NCI-H128 (cell line): ENCODE measurements around the gene GPR151.
A peak's percentile ranks its signal among the peaks of the same experiment; 100 is the strongest.
"Not testable (repeated sequence)": the region's sequence is repeated elsewhere in the genome, so short reads cannot be mapped to it uniquely, and the experiment has no call there.

Experiments
- DNase-seq: peaks from one replicate; lab custom pipeline; 2025; ENCODE audit not compliant: unreplicated experiment; lab: John Stamatoyannopoulos, UW

Gene GPR151

DNA sequence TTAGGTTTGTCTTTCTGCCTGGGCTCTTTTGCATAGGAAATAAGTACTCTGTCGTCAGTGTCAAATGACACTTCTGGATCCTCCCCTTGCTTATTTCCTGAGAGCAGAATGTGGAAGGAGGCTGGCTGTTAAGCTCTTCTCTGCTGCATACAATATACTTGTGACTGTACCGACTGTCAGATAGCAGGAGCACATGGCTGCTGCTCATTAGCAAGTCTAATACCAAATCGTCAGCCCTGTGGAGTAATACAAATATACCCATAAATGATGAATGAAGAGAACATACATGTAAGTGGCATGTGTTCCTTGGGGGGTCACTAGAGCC is at the start of gene GPR151:
Gene GPR151 (minus strand): TSS at position 40 of the 325 bp plus-strand sequence. CDS start 77 bp downstream, outside the sequence.
- DNase-seq, result no peak

DNA sequence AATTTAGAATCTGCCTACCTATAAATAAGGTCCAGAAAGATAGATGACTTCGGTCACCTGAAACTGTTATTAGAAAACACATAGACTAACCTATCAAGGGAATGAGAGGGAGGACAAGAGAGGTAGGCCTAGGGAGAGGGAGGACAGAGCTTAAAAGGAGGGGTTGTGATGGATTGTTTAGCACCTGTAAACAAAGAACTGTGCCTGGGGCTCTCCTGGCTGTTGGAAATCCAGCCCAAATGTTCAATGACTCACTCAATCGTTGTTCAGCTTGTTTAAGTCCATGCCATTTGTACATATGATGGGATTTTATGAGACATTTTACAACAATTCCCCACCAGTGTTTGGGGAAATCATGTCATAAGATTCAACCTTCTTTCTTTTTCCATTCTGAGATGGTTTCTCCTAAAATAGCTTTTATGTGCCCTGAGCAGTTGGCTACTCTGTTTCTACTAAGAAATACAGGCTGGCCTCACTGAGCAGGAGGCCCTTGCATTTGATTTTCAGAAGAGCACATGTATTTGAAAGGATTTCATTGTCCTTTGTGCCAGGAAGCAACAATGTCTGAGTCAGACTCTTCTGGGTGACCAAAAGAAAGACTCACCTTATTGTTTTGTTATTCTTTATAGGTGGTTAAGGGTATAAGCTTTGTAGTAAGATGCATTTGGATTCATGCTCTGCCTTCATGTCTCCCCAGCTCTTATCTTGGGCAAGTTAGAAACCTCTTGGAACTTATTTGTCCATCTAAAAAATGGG is 48.2 kb upstream of the GPR151 start:
- DNase-seq, result no peak

DNA sequence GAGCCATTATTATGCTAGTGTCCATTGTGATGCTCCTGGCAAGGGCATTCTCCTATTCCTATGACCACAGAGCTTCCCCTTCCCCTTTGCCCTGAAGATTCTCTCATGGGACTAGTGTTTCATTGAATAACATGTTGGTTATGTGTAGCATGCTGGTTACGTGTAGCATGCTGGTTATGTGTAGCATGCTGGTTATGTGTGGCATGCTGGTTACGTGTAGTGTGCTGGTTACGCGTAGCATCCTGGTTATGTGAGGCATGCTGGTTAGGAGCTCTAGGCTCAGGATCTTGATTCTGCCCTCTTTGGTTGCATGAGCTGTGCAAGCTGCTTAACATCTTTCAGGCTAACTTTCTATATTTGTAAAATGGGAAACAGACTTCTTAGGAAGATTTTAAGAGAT is 46.5 kb upstream of the GPR151 start:
- DNase-seq, result no peak

DNA sequence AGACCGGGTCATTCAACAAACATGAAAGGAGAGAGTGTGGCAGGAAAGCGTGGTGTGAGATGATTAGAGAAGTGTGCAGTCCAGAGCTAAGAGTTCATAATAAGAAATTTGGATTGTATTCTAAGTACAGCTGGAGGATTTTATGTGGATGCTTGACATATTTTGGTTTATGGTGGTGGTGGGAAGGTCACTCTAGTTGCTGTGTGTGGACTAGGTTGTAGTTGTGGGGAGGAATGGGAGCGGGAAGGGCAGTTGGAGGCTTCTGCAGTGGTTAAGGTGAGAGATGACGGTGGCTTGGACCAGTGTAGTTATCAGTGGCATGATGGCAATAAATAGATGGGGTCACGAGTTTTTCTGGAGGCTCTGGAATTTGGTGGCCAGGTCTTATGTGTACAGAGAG is 45.7 kb upstream of the GPR151 start:
- no peak for DNase-seq

DNA sequence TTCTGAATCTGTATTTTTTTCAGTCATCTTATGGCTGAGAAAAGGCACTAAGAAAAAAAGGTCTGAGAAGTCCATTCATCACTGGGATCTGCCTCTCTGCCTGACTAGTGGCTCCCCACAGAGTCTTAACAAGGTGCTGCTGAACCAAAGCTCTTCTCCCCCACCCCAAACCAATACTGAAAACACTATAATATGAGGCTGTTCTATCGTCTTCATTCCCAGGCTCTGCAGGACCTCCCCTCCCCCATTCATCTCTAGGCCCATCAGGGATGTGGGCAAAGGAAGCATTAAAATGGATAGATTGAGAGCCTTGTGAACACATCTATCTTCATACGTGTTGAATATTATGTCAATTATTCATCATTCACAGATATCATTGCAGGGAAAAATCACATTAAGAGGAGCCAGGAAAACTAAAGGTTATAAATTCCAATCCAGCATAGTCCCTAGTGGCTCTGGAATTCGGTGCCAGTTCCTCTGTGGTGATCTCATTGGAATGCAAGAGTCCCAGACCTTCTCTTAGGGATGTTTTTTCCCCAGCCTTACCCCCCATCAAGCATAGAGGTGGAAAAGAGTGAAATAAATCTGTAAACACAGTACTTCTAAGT is 44.3 kb upstream of the GPR151 start:
- DNase-seq, result no peak

DNA sequence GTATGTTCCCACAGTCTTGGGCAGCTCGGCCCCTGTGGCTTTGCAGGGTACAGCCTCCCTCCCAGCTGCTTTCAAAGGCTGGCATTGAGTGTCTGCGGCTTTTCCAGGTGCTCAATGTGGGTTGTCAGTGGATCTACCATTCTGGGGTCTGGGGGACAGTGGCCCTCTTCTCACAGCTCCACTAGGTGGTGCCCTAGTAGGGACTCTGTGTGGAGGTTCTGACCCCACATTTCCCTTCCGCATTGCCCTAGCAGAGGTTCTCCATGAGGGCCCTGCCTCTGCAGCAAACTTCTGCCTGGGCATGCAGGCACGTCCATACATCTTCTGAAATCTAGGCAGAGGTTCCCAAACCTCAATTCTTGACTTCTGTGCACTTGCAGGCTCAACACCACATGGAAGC is 40.9 kb upstream of the GPR151 start:
- DNase-seq, result not testable (repeated sequence)

DNA sequence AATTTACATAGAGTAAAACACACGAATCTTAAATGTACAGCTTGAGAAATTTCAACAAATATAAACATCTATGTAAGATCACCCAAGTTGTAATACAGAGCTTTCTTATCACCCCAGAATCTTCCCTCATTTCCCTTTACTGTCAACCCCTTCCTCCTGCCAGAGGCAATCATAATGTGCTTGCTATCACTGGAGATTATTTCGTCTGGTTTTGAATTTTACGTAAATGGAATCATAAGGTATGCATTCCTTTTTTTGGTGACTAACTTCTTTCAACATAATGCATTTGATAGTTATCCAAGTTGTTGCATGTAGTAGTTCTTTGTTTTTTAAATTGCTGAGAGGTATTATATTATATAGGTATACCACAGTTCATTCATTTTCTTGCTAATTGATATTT is 37.5 kb upstream of the GPR151 start:
- DNase-seq, result no peak

DNA sequence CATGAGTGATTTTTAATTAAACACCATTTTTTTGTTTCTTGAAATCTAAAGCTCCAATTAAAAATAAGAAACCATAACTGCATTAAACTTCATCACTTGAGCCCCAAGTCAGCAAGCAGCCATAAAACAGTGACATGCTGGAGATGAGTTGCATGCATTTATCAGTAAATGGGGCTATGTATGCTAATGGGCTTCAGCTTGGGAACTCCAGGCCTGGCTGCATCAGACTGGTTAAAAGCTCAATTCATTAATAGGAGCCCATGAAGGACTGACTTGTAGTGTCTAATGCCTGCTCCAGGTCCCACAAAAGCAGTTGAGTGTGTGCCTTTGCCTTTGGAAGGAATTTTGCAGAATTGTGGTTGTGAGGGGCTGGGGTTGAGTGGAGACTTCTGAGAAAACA is 33.6 kb upstream of the GPR151 start:
- DNase-seq, result no peak

DNA sequence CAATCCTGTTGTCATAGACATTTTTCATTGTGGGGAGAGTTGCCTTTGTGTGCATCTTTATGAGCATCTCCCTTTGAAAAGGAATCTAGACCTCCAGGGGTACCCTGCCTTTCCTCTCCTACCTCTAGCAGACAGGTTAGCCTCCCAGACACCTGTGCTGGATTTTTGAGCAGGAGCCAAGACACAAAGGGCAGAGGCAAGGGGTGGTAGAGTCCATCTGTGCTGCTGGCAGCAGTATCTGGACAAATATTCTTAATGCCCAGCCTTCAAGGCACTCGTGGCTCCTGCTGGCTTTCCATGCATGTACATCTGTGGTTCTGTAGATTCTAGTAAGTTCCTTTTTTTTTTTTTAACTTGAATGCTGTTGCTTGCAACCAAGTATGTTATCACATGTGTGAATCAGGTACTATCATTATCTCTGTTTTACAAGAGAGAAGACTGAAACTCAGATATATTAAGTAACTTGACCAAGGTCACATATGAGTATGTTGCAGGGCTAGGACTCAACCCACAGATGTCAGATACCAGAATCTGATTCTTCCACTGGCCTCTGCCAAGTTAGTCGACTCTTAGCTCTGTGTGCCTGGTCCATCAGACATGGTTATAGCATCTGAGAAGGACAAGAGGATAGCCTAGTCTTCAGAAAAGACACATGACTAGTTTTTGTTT is 32.9 kb upstream of the GPR151 start:
- no peak for DNase-seq

DNA sequence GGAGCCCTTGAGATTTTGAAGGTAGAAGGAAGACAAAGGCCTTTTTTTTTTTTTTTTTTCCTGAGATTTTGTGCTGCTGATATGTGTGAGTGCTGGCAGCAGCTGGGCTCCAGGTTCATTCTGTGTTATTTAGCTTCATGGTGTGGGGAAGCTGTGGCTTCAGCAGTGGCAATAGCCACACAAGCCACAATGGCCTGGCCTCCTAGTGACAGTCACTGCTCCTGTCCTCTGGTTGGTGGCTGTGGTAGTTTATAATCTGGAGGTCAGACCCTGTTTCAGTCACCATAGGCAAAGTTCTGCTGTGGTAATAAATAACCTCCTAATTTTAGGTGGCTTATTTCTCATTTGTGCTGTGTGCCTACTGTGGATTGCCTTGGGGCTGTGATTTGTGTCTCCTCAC is 28.2 kb upstream of the GPR151 start:
- no peak for DNase-seq

DNA sequence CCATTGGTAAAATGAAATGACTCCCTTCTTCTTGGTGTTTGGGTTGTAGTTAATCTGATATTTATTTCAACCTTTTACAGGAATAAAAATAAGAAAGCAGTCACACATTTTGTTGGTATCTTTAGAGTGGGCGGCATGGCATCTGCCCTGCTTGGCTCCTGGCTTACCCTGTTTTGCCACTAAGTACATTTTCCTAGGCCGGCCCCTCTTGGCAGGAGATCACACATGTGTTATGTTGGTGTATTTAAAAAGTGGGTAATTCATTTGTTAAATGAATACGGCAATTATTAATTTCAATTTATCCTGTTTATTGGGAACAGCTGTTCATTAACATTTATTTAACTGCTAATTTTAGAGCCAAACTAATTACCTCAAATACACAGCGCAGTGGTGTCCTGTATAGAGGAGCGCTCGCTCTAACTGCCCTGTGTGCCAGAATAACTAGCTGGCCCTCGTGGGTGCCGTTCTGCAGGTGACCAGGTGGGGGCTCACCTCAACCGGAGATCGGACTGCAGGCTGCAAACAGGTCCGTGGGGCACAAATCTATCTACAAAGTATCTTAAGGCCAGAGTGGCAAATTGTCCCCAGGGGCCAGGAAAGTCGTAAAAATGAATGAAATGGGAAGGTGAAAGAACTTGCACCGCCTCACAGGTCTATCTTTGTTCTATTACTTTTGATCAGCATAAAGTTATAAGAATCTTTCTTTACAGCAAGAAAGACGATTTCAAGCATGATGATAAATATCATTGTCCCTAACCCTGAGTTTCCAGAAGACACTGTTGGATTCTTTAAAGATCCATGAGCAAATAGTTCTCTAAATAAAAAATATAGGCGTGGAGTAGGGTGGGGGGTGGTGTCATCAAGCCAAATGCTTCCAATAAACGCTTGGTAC is 26.2 kb upstream of the GPR151 start:
- no peak for DNase-seq

DNA sequence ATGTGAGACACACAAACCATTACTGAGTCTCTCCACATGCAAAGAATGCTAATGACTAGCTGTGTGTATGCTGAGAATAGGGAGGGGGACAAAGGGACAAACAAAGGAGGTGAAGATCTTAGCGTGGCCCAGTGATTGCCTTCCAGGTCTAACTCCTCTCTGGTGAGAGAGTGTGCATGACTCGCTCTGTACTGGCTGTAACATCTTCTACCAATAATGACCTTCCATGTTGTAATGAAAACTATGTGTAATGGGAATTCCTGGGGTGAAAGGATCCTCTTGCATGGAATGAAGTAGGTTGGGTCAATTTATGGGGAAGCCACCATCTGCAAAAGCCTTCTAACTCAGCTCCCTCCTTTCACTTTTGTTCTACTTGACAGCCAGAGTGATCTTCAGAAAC is 24.4 kb upstream of the GPR151 start:
- DNase-seq, result no peak

DNA sequence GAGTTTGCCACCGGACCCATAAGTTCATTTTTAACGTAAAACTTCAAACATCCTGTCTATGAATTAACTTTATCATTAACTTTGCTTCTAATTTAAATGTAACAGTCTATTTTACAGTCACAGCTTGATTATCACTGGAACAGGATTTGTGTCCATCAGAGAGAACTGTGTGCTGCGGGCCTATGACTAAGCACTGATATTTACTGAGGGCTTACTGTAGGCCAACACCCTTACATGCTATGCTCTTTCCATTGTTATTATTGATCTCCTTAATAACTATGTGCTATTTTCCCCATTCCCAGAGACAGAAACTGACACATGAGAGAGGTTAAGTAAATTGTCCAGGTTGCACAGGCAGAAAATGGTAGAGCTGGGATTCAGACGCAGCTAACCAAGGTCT is 24.0 kb upstream of the GPR151 start:
- no peak for DNase-seq

DNA sequence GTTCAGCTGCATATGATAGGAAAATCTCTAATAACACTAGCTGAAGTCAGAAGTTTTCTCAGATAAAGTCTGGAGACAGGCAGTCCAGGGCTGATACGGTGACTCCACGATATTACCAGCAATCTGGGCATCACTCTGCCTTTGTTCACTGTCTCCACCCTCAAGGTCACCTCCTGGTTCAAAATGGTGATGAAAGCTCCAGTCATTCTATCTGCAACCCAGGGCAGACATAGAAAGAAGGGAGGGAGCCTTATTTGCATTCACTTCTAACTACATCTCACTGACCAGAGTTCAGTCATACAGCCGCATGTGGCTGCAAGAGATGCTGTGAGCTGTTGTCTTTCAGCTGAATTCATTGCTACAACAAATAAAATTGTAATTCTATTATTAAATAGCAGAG is 22.4 kb upstream of the GPR151 start:
- DNase-seq, result no peak

DNA sequence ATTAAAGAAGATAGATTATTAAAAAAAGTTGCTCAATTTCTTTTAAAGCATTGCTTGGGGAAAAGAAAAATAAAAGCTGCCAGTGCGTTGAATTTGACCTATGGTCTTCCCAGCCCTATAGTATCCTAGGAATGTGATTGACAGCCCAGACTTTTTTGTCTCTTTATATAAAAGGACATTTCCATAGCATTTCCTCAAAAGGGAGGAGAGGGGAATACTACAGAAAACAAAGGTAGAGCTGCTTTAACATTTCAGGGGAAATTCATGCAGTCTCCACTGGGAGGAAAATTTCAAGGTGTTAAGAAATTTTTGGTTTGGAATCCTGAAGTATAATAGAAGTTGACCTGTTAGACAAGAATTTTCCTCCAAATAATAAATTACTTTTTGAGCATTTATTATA is 17.9 kb upstream of the GPR151 start:
- DNase-seq, result no peak

DNA sequence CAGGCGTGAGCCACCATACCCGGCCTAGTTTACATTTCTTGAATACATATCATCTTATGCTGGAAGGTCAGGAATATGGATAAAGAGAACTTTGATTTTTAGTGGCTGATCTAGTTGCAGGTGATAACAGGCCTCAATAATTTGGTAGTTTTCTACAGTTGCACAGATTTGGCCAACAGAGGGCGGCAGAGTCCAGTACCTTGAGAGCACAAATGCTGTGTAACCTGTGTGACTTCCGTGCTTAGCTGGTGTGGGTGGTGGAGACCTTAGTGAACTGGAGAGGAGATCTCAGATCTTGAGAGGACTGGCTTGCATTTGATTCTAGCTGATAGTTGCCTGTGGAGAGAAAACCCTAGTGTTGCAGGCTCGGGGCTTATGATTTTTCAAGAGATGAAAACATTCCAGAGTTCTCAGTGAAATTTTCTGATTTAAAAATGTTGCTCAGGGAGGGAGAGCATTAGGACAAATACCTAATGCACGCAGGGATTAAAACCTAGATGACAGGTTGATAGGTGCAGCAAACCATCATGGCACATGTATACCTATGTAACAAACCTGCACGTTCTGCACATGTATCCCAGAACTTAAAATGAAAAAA is 17.4 kb upstream of the GPR151 start:
- peak; percentile 3 for DNase-seq

DNA sequence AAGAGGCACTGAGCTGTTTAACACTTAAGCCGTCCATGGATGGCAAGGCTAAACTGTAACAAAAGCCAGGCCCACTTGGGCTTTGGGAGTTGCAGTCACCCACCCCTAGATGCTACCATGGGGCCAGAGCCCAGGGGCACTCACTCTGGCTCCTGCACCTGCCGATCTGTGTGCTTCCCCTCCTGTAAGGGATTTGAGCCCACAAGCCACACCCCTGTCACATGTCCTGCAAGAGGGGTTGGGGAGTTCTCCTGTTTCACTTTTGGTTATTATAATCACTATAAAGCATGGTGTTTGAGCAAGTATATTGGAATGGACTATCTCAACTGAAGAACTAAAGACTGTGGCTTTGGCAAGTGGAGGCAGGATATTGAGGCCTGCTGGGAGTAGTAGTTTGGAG is 14.0 kb upstream of the GPR151 start:
- no peak for DNase-seq

DNA sequence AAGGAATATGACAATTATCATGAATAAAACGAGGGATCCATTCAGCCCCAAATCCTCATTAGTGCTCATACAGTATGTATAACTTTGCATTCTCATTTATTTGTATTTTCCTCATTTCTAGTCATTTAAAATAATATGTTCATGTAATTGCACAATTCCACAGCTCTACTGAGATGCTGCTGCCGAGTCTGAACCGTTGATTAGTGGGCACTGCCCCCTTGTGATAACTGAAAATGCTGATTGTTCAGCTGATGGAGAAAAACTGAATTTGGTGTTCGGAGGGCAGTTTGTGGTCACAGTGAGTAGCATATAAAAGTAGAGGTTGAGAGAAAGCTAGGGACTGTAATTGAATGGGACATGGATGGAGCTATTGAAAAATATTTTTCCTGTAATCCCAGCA is 12.2 kb upstream of the GPR151 start:
- no peak for DNase-seq

DNA sequence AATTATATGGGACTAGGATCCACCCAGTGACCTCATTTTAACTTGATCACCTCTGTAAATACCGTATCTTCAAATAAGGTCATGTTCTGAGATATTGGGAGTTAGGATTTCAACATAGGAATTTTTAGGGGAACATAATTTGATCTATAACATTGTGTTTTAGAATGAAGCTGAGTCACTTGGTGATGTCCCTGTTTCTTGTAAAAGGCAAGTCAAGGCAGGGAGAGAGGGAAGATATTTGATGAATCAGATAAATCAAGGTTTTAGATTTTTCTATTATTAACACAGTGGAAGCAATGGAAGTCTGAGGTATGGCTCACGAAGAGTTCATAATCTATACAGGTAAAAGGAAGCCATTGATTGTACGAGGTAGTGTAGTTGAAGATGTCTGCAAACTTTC is 11.8 kb upstream of the GPR151 start:
- DNase-seq, result no peak

DNA sequence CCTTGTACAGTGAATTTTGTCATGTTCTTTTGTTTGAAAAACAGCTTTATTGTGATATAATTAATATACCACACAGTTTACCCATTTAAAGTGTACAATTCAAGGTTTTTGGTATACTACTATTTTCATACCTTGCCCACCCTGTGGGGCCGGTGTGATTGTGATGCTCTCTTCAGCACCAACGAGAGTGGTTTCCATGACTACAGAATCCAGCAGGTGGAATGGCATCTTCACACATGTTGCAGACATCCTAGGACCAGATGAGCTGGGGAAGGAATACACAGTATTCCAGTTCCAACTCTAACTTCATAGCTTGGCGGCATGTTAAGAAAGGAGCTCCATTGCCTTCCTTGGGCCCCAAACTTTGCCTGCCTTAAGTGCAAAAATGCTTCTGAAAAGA is 7.7 kb upstream of the GPR151 start:
- no peak for DNase-seq

DNA sequence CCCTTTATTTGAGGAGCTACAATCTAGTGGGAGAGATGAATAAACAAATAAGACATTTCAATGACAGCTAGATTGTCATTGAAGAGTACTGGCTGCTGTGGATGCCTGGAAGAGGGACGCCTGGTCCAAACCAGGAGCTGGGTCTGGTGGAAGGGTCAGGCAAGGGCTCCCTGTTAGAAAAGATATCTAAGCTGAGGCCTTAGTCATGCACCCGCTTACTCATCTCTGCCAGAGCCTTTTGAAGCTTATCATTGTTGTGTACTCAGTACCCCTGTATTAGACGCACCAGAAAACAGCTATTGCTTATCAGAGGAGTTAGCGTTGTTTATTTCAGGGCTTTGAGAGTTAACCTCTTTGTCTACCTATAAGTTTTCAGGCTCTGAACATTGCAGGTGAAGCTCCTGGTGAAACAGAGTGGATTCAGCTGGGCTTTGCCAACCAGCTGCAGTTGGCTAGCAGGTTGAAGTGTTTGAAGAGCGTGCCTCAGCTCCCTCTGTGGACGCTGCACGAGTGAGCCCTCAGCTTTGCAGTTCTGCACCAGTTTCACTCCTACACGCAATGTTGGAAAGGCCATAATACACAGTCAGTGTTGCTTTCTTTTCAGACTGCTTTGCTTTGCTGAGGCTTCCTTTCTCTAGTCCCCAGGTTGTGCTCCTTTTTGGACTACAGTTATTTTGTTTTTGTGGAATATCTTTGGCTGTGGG is 5.6 kb upstream of the GPR151 start:
- DNase-seq, result no peak
